ENCODE data around the gene PRPS1. TPM values are rescaled to one million over a fixed set of nuclear protein-coding genes. Genes with fewer than 3 reads are reported as not detected.
"Not testable (repeated sequence)": the region's sequence is repeated elsewhere in the genome, so short reads cannot be mapped to it uniquely, and the experiment has no call there.

PRPS1 gene
- total and polyA plus RNA-seq, 2 of the 13 experiments (the other 11 are each of a cell fraction or from before 2014, with no cell fraction given): 33.7 to 54.4 TPM

GRCh38 chrX:107669885-107670628, 41.7 kb downstream of the PRPS1 start:
- ChIA-PET POLR2A (no interaction called here), CTCF (ENCODE audit: low intra/inter-chr PET ratio, low total read pairs) (no interaction called here)
- FAIRE-seq (no peak), DNase-seq (ENCODE audit: low spot score) (no peak), ATAC-seq (no peak)
- Histone ChIP-seq H2AFZ (ENCODE audit: low read length) (no peak overlapping the region), H3K4me3 (replicated peaks in 1 of 3; ENCODE audit: insufficient read depth in 1 of 3, low read depth in 2 of 3, low read length in 3 of 3) (no peak overlapping the region), H3K27ac (ENCODE audit: extremely low read length, insufficient read depth, low read length) (no peak overlapping the region), H3K79me2 (ENCODE audit: insufficient read depth, low read length) (no peaks in the 10 kb centered on the region), H3K27me3 (ENCODE audit: control insufficient read depth in 1 of 2, insufficient read depth in 2 of 2, low read length in 2 of 2) (no peaks in the 10 kb centered on the region; a peak in 1 of 5 replicates), H3K4me1 (ENCODE audit: insufficient read depth, low read length) (no peaks in the 10 kb centered on the region), H4K20me1 (ENCODE audit: insufficient read depth, low read length) (no peaks in the 10 kb centered on the region), H3K36me3 (replicated peaks in 1 of 2; ENCODE audit: control insufficient read depth in 1 of 2, insufficient read depth in 2 of 2, low read length in 2 of 2) (no peaks in the 10 kb centered on the region), H3K4me2 (ENCODE audit: low read depth, low read length) (no peak overlapping the region), H3K9me3 (ENCODE audit: low read length) (no peaks in the 10 kb centered on the region), H3K9ac (ENCODE audit: insufficient read depth, low read depth, low read length) (no peak overlapping the region)
- in situ Hi-C loops (cut with HindIII; ENCODE audit: extremely low pct_ligation_motif_present, low pct_unique_long_range_greater_than_20kb) (no loop called here), intact Hi-C loops (cut with micrococcal nuclease; ENCODE audit: unreplicated experiment) (loop anchor here (5.0 kb wide), 1 partner anchor 47 kb away; no protein-coding TSS in a partner anchor)
- no TSS peak for BruUV-seq (replicated peaks)
- 0% methylated on average over 1 of the region's 5 CpGs for WGBS (ENCODE audit: low lambda C conversion rate)
- TF ChIP-seq TCF7 (IDR thresholded peaks at IDR 0.05; ENCODE audit: low read depth) (no peak), KLF12 (CRISPR knock-in tag; IDR thresholded peaks at IDR 0.05; ENCODE audit: borderline replicate concordance) (no peak), ZMAT3 (CRISPR knock-in tag; conservative IDR thresholded peaks at IDR 0.05) (no peak), RARG (CRISPR knock-in tag; IDR thresholded peaks at IDR 0.05; ENCODE audit: low read depth) (no peak), NR1H2 (CRISPR knock-in tag; IDR thresholded peaks at IDR 0.05; ENCODE audit: borderline replicate concordance, low read depth) (no peak), REXO4 (CRISPR knock-in tag; IDR thresholded peaks at IDR 0.05; ENCODE audit: borderline replicate concordance) (no peak), KMT2B (CRISPR knock-in tag; IDR thresholded peaks at IDR 0.05) (no peak), ZBTB33 (CRISPR knock-in tag; IDR thresholded peaks at IDR 0.05) (no peak), MNT (IDR thresholded peaks at IDR 0.05) (no peak)

GRCh38 chrX:107671256-107671655, 42.9 kb downstream of the PRPS1 start:
- BruUV-seq (replicated peaks); H3K79me2 ChIP-seq (ENCODE audit: insufficient read depth, low read length); H3K4me3 ChIP-seq (replicated peaks in 1 of 3; ENCODE audit: insufficient read depth in 1 of 3, low read depth in 2 of 3, low read length in 3 of 3); DNase-seq (ENCODE audit: low spot score); H3K27me3 ChIP-seq (ENCODE audit: control insufficient read depth in 1 of 2, insufficient read depth in 2 of 2, low read length in 2 of 2); FAIRE-seq; H4K20me1 ChIP-seq (ENCODE audit: insufficient read depth, low read length); ATAC-seq; H3K36me3 ChIP-seq (replicated peaks in 1 of 2; ENCODE audit: control insufficient read depth in 1 of 2, insufficient read depth in 2 of 2, low read length in 2 of 2); H3K4me2 ChIP-seq (ENCODE audit: low read depth, low read length); in situ Hi-C loops (cut with HindIII; ENCODE audit: extremely low pct_ligation_motif_present, low pct_unique_long_range_greater_than_20kb); H3K27ac ChIP-seq (ENCODE audit: extremely low read length, insufficient read depth, low read length); H3K9ac ChIP-seq (ENCODE audit: insufficient read depth, low read depth, low read length); H3K4me1 ChIP-seq (ENCODE audit: insufficient read depth, low read length); H2AFZ ChIP-seq (ENCODE audit: low read length); CTCF ChIA-PET (ENCODE audit: low intra/inter-chr PET ratio, low total read pairs); H3K9me3 ChIP-seq (ENCODE audit: low read length); POLR2A ChIA-PET: not testable (repeated sequence)
- 50% methylated on average over 2 of the region's 9 CpGs for WGBS (ENCODE audit: low lambda C conversion rate)
- intact Hi-C loops (cut with micrococcal nuclease; ENCODE audit: unreplicated experiment): loop anchor here (5.0 kb wide), 1 partner anchor 46 kb away; no protein-coding TSS in a partner anchor

All from HepG2 (cell line).